ENCODE measurements around the gene PLD4.
A peak's percentile ranks its signal among the peaks of the same experiment; 100 is the strongest.

Gene PLD4

DNA sequence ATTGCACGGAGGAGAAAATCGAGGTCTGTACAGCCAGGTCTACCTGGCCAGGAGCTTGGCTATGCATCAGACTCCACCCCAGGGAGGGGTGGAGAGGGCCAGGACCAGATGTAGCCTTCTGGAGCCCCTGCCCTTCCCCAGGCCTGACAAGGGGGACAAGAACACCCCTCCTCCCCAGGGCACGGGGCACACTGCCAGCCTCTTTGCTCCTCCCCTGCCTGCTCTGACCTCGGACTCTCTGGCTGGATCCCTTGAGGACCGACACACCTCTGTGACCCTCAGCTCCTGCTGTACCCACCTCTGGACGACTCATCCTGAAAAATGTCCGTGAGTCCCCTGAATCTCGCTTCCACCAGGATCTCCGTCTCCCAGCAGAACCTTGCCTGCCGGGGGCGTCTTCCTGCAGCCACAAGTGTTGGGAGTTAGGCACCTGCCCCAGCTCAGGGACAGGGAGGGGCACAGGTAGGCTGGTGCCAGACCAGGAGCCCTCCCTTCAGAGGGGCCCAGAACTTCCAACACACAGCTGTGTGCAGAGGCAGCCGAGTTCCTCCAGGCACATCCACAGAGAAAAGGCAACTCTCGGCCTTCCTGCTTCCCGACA is 31.7 kb downstream of the PLD4 start:
- DNase-seq: no peak

DNA sequence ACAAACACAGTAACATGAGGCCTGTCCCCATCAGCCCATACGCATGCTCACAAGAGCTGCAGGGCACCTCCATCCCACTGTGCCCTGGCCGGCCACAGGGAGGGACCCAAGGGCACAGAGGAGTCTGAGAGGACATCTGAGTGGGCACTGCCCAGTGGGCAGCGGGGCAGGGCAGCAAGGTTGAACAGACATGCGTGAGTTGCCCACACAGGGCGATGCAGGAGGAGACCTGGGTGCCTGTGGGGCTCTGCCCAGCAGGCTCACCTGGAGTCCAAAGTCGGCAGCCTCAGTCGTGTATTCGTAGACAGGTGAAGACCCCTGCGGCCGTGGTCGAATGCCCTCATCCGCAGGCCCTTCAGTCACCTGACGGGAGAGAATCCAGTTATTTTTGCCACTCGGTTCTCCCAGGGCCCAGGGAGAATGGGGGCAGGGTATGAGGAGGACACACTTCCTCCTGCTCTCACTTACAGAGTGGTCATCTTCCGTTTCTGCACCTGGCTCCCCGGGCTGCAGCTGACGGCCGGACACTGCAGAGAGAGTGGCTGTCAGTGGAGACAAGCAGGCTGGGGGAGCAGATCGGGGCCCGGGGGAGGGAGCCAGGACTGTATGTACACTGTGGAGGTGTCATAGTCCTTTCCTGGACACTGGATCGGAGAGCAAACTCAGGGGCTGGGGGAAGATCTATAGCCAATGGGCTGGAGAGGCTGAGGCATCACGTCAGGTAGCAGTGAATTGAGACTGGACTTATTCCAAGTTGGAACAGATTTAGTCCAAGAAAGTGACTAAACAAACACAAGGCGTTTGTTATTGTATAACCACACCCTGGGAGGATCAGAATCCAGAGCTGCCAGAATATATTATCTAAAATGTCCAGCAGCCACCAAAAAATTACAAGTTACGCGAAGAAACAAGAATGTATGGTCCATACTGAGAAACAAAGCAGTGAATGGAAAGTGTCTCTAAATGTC is 32.8 kb downstream of the PLD4 start:
- no peak for DNase-seq

GRCh38 chr14:104964546-104964945 is 39.9 kb downstream of the PLD4 start:
- no peak for DNase-seq

DNA sequence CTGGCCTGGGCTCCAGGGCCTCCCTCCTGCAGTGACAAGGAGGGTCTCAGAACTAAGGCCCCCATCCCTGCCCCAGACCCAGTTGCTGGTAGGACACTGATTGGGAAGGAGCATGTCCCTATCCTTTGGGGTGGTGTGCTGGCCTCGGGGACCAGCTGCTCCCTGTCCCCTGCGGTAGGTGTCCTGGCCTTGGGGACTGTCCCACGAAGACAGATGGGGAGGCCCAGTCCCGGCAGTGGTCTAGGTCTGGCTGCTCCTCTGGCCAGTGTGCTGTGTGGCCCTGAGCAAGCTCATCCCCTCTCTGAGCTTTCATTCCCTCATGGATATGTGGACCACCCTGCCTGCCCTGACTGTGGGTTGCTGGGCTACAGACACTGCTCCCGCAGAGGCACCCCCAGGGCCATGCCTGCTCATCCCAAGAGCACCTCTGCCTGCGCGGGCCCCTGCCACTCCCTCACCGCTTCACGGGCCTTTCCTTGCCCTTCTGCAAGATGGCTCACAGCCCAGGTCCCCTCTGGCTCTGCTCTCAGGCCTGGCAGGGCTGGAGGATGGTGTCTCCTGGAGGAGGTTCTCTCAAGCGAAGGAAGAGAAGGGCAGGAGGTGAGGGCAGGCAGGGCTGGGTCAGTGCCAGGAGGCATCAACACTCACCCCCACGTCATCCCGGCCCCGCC is 41.0 kb downstream of the PLD4 start:
- no peak for DNase-seq

DNA sequence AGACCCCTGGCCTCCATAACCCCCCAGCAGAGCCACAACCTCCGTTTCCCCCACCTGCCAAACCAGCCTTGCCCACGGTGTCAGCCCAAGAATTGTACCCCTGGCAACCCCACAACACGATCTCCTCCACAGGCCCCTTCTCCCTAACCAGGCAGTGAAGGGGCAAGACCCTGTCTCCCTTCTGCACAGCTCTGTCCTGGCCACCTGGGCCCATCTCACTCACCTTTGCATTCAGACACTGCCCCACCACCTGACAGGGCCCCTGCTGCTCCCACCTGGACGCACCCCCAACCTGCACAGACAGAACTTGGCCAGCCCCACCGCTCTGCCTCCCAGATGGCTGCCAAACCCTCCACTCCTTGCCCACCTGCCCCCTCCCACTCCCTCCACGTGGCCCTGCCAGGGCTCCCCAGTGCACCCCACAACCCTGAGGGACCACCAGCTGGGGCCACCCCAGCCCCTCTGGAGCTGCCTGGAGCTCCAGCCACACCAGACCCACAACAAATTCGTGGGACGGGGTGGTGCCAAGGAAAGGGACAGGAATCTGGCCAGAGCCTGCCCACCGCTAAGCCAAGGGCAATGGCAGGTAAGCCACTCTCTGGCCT is 41.7 kb downstream of the PLD4 start:
- no peak for DNase-seq

DNA sequence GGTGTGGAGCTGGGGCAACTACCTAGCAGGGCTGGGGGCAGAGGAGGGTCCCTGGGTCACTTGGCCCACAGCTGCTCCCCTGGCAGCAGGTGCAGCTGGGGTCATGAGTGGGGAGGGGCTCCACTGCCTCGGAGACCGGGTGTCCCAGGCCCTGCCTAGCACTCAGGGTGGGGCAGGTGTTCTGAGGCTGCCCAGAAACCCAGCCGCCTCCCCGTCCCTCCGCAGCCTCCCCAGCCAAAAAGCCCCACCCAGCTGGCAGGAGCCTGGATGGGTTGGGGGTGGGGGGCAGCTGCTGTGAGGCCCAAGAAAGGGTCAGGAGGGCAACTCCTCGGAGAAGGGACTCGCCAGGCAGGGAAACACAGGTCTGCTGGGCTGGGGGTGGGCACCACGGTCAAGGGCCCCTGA is 42.3 kb downstream of the PLD4 start:
- no peak for DNase-seq

DNA sequence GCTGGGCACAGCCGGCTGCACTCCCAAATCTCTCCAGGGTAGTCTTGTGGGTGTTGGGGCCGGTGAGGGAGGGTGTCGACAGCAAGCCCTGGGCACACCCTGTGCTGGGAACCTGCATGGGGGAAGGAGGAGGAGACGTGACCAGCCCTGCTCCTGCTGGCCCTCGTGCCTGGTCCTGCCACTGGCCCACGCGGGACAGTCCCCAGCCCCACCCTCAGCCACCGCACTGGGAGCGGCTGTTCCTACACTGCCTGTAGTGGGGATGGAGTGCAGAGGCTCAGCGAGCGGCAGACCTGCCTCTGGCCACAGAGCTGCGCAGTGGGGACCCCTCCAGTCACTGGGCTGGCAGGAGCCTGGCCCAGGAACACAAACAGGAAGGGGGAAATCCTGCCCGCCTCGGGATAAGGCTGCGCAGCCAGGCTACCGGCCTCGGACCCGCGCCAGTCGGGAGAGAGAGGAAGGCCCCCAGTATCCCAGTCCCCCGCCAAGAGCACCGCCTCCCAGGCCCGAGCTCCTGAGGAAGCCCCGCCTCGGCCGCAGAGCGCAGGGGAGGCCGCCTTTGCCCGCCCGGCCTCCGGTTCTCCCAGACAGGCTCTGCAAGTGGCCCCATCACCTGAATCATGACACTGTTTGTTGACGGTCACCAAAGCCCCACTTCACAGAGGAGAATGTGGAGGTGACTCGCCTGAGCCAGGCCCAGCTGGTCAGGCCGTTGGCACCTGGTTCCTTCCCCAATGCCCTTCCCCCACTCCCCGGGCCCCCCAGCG is 42.9 kb downstream of the PLD4 start:
- DNase-seq: no peak

DNA sequence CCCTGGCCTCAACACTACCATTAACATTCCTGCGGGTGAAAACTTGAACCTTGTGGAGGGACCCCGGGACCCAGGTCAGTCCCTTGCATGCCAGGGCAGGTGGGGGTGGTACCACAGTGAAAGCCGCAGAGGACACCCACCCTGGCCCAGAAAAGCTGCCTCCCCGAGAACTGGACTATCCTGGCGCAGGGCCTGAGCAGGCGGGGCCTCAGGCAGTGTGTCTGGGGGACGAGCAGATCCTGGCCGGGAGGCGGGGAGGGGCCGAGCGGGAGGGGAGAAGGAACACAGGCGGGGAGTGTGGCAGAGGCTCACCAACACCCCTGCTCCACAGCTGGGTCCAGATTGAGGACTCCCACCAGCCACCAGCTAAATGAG is 43.5 kb downstream of the PLD4 start:
- DNase-seq: no peak

DNA sequence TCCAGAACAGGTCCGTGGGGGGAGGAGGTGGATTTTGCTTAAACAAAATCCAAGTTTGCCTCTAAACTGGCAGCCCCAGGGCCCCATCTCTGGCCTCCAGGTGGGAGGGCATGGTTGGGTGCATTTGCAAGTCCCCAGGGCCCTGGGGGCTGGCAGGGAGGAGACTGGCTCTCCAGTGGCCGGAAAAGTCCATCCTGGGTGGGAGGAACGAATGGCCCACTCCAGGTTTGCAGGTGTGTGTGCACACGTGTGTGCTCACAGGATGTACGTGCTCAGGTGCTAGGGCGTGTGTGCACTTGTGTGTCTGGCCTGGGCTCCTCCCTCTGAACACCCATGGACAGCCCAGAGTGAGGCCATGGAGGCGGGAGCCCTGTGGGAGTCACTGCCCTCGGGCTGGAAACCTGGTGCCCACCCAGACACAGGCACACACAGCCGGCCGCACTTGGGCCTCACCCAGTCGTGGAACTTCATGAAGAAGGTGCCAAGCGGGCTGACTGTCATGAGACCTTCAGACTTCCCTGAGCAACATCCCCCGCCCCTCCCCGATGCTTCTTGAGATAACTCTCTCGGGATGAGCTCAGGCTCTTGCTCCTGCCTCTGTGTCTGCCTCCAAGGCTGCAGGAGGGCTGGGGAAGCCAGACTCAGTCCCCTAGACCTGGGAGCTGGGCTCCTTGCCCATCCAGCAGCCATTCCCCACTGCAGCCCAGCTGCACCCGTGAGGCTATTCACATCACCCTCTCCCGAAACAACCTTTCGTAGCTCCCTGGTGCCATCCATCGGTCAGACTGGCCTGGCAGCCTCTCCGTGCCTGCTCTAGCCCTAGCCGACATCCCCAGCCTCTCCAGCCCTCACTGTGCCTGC is 44.1 kb downstream of the PLD4 start:
- no peak for DNase-seq

- DNase-seq: no peak
These were observed 45.1 kb downstream of the PLD4 start for GRCh38 chr14:104969741-104970230.

DNA sequence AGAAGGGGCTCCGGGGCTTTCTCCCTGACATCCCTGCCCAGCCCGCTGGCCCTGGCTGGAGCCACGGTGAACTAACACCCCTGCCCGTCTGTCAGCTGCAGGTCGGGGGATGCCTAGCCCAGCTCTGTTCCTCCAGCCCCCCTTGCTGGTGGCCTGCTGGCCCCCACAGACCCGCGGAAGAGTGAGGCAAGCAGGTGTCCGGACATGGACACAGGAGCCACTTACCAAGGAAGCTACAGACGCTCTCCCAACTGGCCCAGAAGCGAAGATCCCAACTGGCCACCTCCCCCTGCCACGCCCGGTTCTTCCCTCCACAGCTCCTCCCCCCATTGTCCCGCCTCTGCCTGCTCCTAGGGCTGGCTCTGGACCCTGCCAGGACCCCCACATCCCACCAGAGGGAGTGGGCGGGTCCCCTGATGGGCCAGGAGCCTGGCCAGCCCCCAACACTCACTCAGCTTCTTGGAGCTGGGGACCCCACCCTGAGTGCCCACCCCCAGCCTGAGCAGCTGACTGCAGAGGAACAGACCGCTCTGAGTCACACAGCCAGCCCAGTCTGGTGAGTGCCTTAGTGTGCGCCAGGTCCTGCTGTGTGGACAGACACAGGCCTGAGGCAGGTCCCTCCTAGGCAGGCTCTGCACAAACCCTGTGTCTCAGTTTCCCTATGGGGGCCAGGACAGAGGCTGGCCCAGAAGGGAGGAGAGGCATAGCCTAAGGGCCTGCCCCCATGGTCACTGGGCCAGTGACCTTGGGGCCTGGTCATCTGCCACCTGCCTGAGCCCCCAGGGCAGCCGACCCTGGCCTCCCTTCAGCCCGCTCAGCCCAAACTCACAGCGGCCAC is 45.8 kb downstream of the PLD4 start:
- DNase-seq: peak in 1 of 14 donors; percentile 36

DNA sequence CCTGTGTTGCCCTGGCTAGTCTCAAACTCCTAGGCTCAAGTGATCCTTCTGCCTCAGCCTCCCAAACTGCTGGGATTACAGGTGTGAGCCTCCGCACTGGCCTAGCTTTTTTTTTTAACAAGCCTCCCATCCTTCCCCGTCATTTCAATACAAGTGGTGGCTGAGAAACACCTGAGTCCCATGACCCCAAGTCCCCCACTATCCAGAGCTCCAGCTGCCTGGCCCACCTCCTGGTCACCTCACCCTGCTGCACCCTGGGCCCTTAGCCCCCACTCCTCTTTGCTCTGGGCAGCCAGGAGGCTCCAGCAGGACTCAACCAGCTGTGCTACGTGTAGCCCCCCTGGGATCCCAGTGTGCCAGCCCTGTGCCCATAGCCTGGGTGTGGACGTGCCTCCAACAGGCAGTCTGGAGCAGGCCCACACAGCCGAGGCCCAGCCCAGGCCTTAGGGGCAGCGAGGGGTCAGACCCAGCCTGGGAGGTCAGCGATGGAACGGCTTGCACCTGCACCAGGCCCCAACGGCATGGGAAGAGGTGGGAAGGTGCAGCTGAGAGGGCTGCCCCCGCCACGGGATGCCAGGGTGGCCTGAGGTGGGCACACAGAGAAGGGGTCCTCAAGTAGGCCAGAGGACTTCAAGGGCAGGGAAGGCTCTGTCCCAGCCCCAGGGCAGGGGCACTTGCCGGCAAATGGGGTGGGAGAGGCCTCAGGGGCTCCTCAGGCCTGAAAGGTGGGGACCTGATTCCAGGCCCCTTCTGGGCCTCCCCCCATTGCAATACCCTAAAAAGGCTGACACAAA is 47.0 kb downstream of the PLD4 start:
- no peak for DNase-seq

GRCh38 chr14:104972301-104973134 is 47.8 kb downstream of the PLD4 start:
- DNase-seq: no peak

DNA sequence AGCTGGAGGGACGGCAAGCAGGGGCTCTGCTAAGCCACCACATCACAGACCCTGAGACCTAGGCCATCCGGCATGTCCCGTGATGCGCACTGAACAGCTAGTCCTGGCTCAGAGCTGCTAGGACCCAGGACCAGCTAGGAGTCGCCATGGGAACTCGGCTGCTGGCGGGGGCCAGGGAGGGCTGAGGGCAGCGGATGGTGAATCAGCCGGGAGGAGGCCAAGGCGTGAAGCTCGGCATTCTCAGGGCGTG is 48.4 kb downstream of the PLD4 start:
- DNase-seq: peak in 2 of 14 donors; percentile 51 to 63

DNA sequence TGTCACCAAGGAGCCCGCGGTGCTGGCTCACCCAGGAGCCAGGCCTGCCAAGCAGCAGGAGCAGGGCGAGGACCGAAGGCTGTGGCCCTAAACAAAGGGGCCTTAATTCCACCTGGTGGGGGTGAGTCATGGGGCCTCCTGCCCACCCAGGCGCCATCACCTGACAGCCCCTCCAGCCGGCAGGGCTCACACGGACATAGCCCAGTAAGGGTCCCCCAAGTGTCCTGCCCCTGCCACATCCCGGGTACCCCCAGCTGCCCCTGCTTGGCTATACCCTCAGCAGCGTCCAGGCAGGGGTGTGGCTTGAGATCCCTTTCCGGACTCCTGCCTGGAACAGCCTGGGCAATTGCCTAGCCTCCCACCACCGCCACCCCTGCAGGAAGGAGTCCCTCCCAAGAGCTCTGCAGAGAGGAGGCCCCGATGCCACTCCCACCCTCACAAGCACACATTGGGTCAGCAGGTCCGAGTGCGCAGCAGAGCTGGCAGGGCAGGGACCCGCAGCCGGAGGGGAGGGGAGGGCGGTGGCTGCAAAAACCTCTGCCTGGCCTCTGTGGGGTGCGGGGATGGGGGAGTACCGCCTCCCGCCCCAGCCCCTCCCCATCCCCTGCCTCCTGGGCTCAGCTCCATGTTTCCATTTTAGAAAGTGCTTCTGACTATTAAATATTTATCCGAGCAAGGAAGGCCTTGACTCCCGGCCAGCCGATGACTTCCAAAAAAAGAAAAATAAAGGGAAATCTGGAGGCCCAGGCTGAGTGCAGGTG is 48.9 kb downstream of the PLD4 start:
- peak in 6 of 14 donors; percentile 27 to 78 (median 52) for DNase-seq

- DNase-seq: no peak
These were observed 49.5 kb downstream of the PLD4 start for GRCh38 chr14:104974146-104974541.

GRCh38 chr14:104974665-104975390 is 50.1 kb downstream of the PLD4 start:
- DNase-seq: no peak
